GM19467 (cell line): ENCODE data around the gene IL6R.

Source experiments
- ATAC-seq: cut with Tn5 transposase; IDR thresholded peaks from one replicate; pipeline ENCODE4 v1.9.1; 2021; ENCODE audit warnings: mild to moderate bottlenecking, moderate library complexity; ENCODE audit not compliant: unreplicated experiment

Gene IL6R

GRCh38 chr1:154423988-154424326, 18.8 kb downstream of the IL6R start:
- ATAC-seq: no peak

- ATAC-seq: no peak
These were observed 20.0 kb downstream of the IL6R start for GRCh38 chr1:154425172-154425571.

- ATAC-seq: no peak
These were observed 22.3 kb downstream of the IL6R start for GRCh38 chr1:154427173-154428139.

- ATAC-seq: no peak
These were observed 24.0 kb downstream of the IL6R start for GRCh38 chr1:154429118-154429517.

- no peak for ATAC-seq
These were observed 24.9 kb downstream of the IL6R start for GRCh38 chr1:154429841-154430611.

GRCh38 chr1:154430903-154431302, 25.8 kb downstream of the IL6R start:
- ATAC-seq: no peak

GRCh38 chr1:154431586-154432373, 26.6 kb downstream of the IL6R start:
- ATAC-seq: no peak

GRCh38 chr1:154433161-154433764, 28.1 kb downstream of the IL6R start:
- ATAC-seq: no peak

GRCh38 chr1:154434346-154435085, 29.4 kb downstream of the IL6R start:
- ATAC-seq: no peak

- no peak for ATAC-seq
These were observed 30.6 kb downstream of the IL6R start for GRCh38 chr1:154435599-154436200.

GRCh38 chr1:154436433-154436832, 31.3 kb downstream of the IL6R start:
- ATAC-seq: no peak

GRCh38 chr1:154440036-154440804, 35.1 kb downstream of the IL6R start:
- no peak for ATAC-seq

- ATAC-seq: no peak
These were observed 36.2 kb downstream of the IL6R start for GRCh38 chr1:154441241-154441888.

- no peak for ATAC-seq
These were observed 37.0 kb downstream of the IL6R start for GRCh38 chr1:154442006-154442740.

GRCh38 chr1:154443274-154444013, 38.3 kb downstream of the IL6R start:
- no peak for ATAC-seq

- ATAC-seq: peak; percentile 64
These were observed 39.9 kb downstream of the IL6R start for GRCh38 chr1:154445040-154445472.

- ATAC-seq: no peak
These were observed 41.1 kb downstream of the IL6R start for GRCh38 chr1:154446292-154446691.
